HG03159 (cell line): Measurements from ENCODE around the gene DAAM1.

Experiments
- ATAC-seq: cut with Tn5 transposase; IDR thresholded peaks from one replicate; pipeline ENCODE4 v1.9.1; 2021; ENCODE audit warnings: mild to moderate bottlenecking, moderate library complexity; ENCODE audit not compliant: unreplicated experiment

The DAAM1 gene

DNA sequence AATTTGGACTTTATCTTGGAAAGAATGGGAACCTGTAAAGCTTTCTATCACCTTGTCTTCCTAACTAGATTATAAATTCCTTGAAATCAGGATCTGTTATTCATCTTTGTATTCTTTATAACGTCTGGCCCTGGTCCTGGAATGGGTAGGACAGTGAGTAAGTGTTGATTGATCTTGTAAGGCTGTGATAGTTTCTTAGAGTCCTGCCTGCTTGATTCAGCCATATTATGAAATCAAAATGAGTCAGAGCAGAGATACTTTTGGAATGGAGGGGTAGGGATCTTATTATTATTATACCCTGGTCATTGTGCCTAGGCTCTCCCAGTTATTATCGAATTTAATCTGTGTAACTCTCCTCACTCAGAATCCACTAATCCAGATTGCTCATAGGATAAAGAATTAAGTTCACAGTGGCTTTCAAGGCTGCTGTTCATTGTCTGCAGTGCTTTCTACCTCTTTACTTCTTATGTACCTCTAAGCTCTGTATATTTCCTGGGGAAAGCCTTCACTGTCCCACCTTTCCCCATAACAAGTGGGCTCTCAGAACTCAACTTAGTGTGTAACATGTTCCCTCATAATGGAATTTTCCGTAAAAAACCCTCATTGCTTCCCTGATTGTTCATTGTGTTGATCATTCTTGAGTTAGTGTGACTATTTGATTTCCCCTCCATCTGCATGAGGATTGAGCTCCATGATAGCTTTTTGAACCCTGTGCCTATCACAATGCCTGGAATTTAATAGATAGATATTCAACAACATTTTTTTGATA, 93.3 kb downstream of the DAAM1 start:
- ATAC-seq, result no peak

DNA sequence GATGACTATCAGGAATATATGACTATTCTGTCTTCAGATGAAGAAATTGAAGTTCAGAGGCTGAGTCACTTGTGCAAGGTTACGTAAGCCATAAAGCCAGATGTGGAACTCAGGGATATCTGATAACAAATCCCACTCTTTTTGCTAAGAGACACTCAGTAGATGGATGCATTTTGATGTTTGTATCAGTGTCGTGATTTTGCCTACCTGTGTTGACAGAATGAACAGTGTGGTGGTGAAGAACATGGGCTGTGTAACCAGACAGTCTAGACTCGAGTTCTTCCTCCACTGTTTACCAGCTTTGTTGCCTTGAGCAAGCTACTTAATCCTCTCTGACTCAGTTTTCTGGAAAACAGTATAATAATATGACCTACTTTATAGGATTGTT, 93.9 kb downstream of the DAAM1 start:
- no peak for ATAC-seq

- no peak for ATAC-seq
Observed at GRCh38 chr14:59283361-59283760, 94.9 kb downstream of the DAAM1 start.

- no peak for ATAC-seq
Observed at GRCh38 chr14:59284059-59284458, 95.6 kb downstream of the DAAM1 start.

DNA sequence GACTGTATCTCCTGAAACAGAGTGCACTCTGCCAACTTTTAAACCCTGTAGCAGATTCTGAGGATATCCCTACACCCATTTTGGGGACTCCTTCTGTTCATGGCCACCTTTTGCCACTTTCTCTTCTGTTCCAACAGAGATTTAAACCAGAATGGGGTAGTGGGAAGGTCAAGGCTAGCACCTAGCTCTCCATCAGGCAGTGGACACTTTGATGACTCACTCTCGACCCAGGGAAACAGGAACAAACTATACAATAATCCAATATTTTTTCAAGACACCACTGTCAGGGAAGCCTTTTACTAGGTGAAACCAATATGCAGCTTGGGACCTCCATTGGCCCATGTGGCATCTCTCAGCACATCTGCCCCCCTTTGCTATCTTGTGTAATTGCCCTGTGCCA, 103.6 kb downstream of the DAAM1 start:
- ATAC-seq, result no peak

GRCh38 chr14:59292921-59293534, 104.6 kb downstream of the DAAM1 start:
- ATAC-seq, result no peak

- no peak for ATAC-seq
Observed at GRCh38 chr14:59293935-59294661, 105.6 kb downstream of the DAAM1 start.

- no peak for ATAC-seq
Observed at GRCh38 chr14:59294662-59294992, 106.2 kb downstream of the DAAM1 start.

DNA sequence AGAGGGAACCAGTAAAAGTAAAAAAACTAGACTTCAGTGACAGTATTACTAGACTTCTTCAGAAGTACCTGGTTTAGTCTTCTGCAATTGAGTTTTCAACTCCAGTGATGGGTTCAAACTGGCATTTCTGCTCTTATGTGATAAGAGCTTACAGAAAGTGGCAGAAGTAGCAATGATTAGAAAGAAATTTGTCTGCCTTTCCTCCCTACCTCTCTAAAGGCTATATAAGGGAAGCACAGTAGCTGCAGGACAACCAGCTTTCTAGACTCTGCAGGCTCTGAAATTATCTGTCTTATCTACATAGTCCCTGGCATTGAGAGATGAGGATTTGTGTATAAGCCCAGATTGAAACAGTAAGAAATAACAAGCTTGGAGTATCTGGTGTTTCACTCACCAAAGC, 107.5 kb downstream of the DAAM1 start:
- no peak for ATAC-seq

GRCh38 chr14:59296508-59296907, 108.0 kb downstream of the DAAM1 start:
- ATAC-seq, result no peak

- no peak for ATAC-seq
Observed at GRCh38 chr14:59297071-59297776, 108.8 kb downstream of the DAAM1 start.

- ATAC-seq, result no peak
Observed at GRCh38 chr14:59299731-59300130, 111.3 kb downstream of the DAAM1 start.

DNA sequence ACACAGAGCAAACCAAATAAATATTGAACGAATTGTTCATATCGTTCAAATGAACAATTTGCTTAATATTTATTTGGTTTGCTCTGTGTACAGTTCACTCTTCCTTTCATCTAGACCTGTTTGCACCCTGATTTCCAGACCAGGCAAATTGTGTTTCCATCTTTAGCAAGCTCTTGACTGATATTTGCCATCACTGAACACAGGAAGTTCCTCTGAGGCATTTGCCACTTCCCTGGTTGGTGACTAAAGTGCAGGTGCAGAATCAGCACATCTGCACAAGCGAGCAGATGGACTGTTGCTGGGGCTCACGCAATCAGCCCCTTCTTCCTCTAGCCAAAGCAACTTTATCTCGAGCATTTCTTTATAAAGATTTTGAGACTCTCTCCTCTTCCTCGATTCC, 112.9 kb downstream of the DAAM1 start:
- peak; percentile 86 for ATAC-seq

GRCh38 chr14:59302313-59302712, 113.8 kb downstream of the DAAM1 start:
- no peak for ATAC-seq

GRCh38 chr14:59303216-59303615, 114.7 kb downstream of the DAAM1 start:
- no peak for ATAC-seq

DNA sequence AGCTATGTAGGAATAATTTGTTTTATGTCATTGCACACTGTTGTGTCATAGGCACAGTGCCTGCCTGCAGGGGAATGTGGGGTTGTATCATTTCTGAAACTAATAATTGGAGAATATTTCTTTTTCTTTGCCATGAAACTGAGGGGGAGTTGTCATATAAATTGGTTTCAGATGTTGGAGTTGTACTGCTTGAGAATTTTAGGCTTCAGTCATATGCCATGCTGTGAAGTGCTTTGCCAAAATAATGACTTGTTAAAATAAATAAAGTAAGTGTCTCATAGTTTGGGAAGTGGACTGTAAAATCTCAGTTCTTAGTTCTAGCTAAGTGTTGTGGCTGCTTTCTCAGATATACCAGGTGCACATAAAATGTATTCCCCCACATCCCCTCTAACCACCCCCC, 116.8 kb downstream of the DAAM1 start:
- ATAC-seq, result no peak

DNA sequence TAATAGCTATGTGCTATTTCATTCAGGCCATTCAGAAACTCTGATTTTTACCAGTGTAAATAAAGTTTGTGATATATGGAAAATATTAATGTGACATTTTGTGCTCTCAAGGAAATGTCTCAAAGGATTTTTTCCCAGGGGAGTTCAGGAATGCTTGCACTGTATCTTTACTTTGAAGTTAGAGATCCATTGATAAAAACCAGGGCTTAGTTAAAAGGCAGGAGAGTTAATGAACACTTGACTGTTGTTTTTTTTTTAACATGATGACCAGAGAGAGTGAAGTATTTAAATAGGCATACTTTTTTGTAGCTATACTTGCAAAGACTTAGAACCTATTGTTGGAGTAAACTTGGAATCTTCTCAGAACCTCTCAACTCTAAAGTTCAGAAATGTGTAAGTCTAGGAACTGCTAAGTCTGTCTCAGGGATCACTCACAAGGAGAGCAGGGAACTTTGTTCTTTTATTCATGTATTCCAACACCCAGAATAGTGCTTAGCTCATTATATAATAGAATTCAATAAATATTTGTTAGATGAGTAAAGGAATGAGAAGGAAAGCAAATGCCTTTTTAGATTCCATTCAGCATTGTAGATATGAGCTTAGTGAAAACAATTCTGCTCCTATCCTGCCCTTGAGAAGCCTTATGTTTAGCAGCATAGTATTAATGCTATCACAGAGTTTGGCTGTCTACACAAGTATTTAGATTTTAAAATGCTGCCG, 117.5 kb downstream of the DAAM1 start:
- ATAC-seq, result no peak

- ATAC-seq, result no peak
Observed at GRCh38 chr14:59306775-59307174, 118.3 kb downstream of the DAAM1 start.

GRCh38 chr14:59308086-59308485, 119.6 kb downstream of the DAAM1 start:
- no peak for ATAC-seq

GRCh38 chr14:59308673-59309072, 120.2 kb downstream of the DAAM1 start:
- no peak for ATAC-seq
